Sigmoid colon (tissue), 7 donors: Measurements from ENCODE around the gene TMPRSS9. TPM values are rescaled to one million over a fixed set of nuclear protein-coding genes. Genes with fewer than 3 reads are reported as not detected.

Source experiments
- DNase-seq: peaks from one replicate; pipeline ENCODE4 v3.0.0-alpha.2; 2019
- H3K27ac ChIP-seq, 4 donors: fragments of 200-600 bp; sonication (generic); one replicate each; pipeline ENCODE4 v1.5.1; 2016 to 2019; ENCODE audit warnings: mild to moderate bottlenecking in 1 of 4
- H3K27me3 ChIP-seq, 3 donors: fragments of 200-600 bp; sonication (generic); one replicate each; pipeline ENCODE4 v1.5.1; 2019; ENCODE audit warnings: mild to moderate bottlenecking in 1 of 3
- H3K36me3 ChIP-seq, 4 donors: fragments of 200-600 bp; sonication (generic); one replicate each; pipeline ENCODE4 v1.5.1; 2016 to 2019
- H3K4me1 ChIP-seq, 4 donors: fragments of 200-600 bp; sonication (generic); one replicate each; pipeline ENCODE4 v1.5.1; 2017 to 2019
- H3K4me3 ChIP-seq, 4 donors: fragments of 200-600 bp; sonication (generic); one replicate each; pipeline ENCODE4 v1.5.1; 2017 to 2019; ENCODE audit warnings: mild to moderate bottlenecking in 2 of 4, moderate library complexity in 1 of 4
- H3K9me3 ChIP-seq, 4 donors: fragments of 200-600 bp in 3 of 4; sonication (generic) in 3 of 4; one replicate each; pipeline versions ENCODE4 v1.5.1 to v1.6.1; 2013 to 2019
- EP300 ChIP-seq, 4 donors: sonication (generic); formaldehyde crosslinking; IDR thresholded peaks; one replicate each; pipeline ENCODE4 v1.6.1; 2017; ENCODE audit warnings: antibody characterized with exemption in 4 of 4
- POLR2A ChIP-seq, 2 donors: fragments of 450-650 bp; IDR thresholded peaks; one replicate each; pipeline ENCODE4 v1.6.1; 2016; ENCODE audit warnings: antibody characterized with exemption in 2 of 2, mild to moderate bottlenecking in 2 of 2, moderate library complexity in 2 of 2
- POLR2AphosphoS5 ChIP-seq, 4 donors: sonication (generic); formaldehyde crosslinking; IDR thresholded peaks; one replicate each; pipeline ENCODE4 v1.6.1; 2017; ENCODE audit warnings: antibody characterized with exemption in 4 of 4
- WGBS, 2 donors: extraction: QIAGEN DNeasy Blood & Tissue Kit; methylation state at CpG; one replicate each; pipeline ENCODE4 v1.1.7; 2013; 5-methylcytosine and 5-hydroxymethylcytosine counted together
- intact Hi-C: fragments of 100-400 bp; cut with DNase I; formaldehyde crosslinking; loops from one replicate; pipeline ENCODE4 v1.15.1; 2023
- polyA plus RNA-seq, 3 donors: library from polyadenylated mRNA; stranded (reverse); fragments of 200-250 nt; gene quantifications; one replicate each; pipeline ENCODE4 v1.2.3, GENCODE V29; 2013
- total RNA-seq, 4 donors: library from RNA; depleted of rRNA; stranded (reverse); fragments of >200 nt; gene quantifications; one replicate each; pipeline ENCODE4 v1.1.0, GENCODE V29; 2016
- TF ChIP-seq, protein P1 (sequence below), 4 experiments: fragments of 450-650 bp in 3 of 4; fragments of 200-600 bp in 1 of 4; IDR thresholded peaks; one replicate each; pipeline ENCODE4 v1.5.1; 2016 to 2019; ENCODE audit warnings: antibody characterized with exemption in 4 of 4, mild to moderate bottlenecking in 3 of 4, moderate library complexity in 2 of 4
- donor health status: healthy with polysubstance abuse.
- donor health status: Bipolar disorder and iron deficiency.
- donor health status: healthy.

The TMPRSS9 gene
- total and polyA plus RNA-seq, 7 donors = 0.16 to 0.68 (median 0.27) TPM; not detected in 3

- 15 to 46% methylated on average over 27 of the region's 27 CpGs for WGBS, 2 donors
- Histone ChIP-seq H3K4me1 (peaks cover 0 to 49% (median 43%) of the 10 kb centered on the region in 4 donors), H3K27me3 (no peaks in the 10 kb centered on the region), H3K4me3 (no peak overlapping the region), H3K27ac (peak overlapping the region in 1 of 4 donors; percentile 26), H3K9me3 (no peaks in the 10 kb centered on the region), H3K36me3 (no peaks in the 10 kb centered on the region)
- intact Hi-C loops = no loop called here
- TF ChIP-seq EP300 (IDR thresholded peaks at IDR 0.05) (no peak), POLR2A (IDR thresholded peaks at IDR 0.05) (no peak), POLR2AphosphoS5 (IDR thresholded peaks at IDR 0.05) (no peak)
- TF ChIP-seq, protein P1, sequence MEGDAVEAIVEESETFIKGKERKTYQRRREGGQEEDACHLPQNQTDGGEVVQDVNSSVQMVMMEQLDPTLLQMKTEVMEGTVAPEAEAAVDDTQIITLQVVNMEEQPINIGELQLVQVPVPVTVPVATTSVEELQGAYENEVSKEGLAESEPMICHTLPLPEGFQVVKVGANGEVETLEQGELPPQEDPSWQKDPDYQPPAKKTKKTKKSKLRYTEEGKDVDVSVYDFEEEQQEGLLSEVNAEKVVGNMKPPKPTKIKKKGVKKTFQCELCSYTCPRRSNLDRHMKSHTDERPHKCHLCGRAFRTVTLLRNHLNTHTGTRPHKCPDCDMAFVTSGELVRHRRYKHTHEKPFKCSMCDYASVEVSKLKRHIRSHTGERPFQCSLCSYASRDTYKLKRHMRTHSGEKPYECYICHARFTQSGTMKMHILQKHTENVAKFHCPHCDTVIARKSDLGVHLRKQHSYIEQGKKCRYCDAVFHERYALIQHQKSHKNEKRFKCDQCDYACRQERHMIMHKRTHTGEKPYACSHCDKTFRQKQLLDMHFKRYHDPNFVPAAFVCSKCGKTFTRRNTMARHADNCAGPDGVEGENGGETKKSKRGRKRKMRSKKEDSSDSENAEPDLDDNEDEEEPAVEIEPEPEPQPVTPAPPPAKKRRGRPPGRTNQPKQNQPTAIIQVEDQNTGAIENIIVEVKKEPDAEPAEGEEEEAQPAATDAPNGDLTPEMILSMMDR (IDR thresholded peaks at IDR 0.05) = no peak
- no peak for DNase-seq
These were observed 26.8 kb upstream of the TMPRSS9 start for GRCh38 chr19:2333027-2333806.

GRCh38 chr19:2333807-2334211, 26.3 kb upstream of the TMPRSS9 start:
- DNase-seq = no peak
- H3K27me3 ChIP-seq = no peaks in the 10 kb centered on the region
- WGBS, 2 donors = 26 to 49% methylated on average over 11 of the region's 11 CpGs
- H3K27ac ChIP-seq = peak overlapping the region in 2 of 4 donors; percentile 19 to 26
- no peak overlapping the region for H3K4me3 ChIP-seq
- no peak for TF ChIP-seq POLR2AphosphoS5 (IDR thresholded peaks at IDR 0.05)
- TF ChIP-seq EP300 (IDR thresholded peaks at IDR 0.05) = no peak
- TF ChIP-seq, protein P1 (IDR thresholded peaks at IDR 0.05) = no peak
- no peak for TF ChIP-seq POLR2A (IDR thresholded peaks at IDR 0.05)
- intact Hi-C loops = no loop called here
- peaks cover 0 to 49% (median 43%) of the 10 kb centered on the region in 4 donors for H3K4me1 ChIP-seq
- H3K9me3 ChIP-seq = no peaks in the 10 kb centered on the region
- H3K36me3 ChIP-seq = peaks cover 0 to 3% (median 0%) of the 10 kb centered on the region in 4 donors

- Histone ChIP-seq H3K27me3 (no peaks in the 10 kb centered on the region), H3K9me3 (no peaks in the 10 kb centered on the region), H3K27ac (no peak overlapping the region), H3K36me3 (peaks cover 0 to 9% (median 2%) of the 10 kb centered on the region in 4 donors), H3K4me3 (no peak overlapping the region), H3K4me1 (peaks cover 0 to 44% (median 37%) of the 10 kb centered on the region in 4 donors)
- intact Hi-C loops = no loop called here
- TF ChIP-seq POLR2AphosphoS5 (IDR thresholded peaks at IDR 0.05) (no peak), POLR2A (IDR thresholded peaks at IDR 0.05) (no peak), EP300 (IDR thresholded peaks at IDR 0.05) (no peak)
- TF ChIP-seq, protein P1 (IDR thresholded peaks at IDR 0.05) = no peak
- DNase-seq = no peak
- 91 to 94% methylated on average over 27 of the region's 27 CpGs for WGBS, 2 donors
These were observed 25.6 kb upstream of the TMPRSS9 start for GRCh38 chr19:2334426-2334825.

GRCh38 chr19:2334986-2335846, 24.8 kb upstream of the TMPRSS9 start:
- no peak for DNase-seq
- Histone ChIP-seq H3K27me3 (no peaks in the 10 kb centered on the region), H3K4me1 (peaks cover 0 to 36% (median 29%) of the 10 kb centered on the region in 4 donors), H3K36me3 (peaks cover 0 to 17% (median 9%) of the 10 kb centered on the region in 4 donors), H3K4me3 (no peak overlapping the region), H3K27ac (no peak overlapping the region), H3K9me3 (no peaks in the 10 kb centered on the region)
- TF ChIP-seq EP300 (IDR thresholded peaks at IDR 0.05) (no peak), POLR2A (IDR thresholded peaks at IDR 0.05) (no peak), POLR2AphosphoS5 (IDR thresholded peaks at IDR 0.05) (no peak)
- TF ChIP-seq, protein P1 (IDR thresholded peaks at IDR 0.05) = no peak
- WGBS, 2 donors = 95% methylated on average over 26 of the region's 26 CpGs
- intact Hi-C loops = no loop called here
